Suprapubic skin (tissue), 4 donors: ENCODE results near the gene TUBG1. TPM values are rescaled to one million over a fixed set of nuclear protein-coding genes. Genes with fewer than 3 reads are reported as not detected.

Experiments
- DNase-seq, 2 donors: peaks; one replicate each; pipeline ENCODE4 v3.0.0-alpha.2; 2019; ENCODE audit warnings: low spot score in 2 of 2
- H3K27ac ChIP-seq: fragments of 200-600 bp; sonication (generic); one replicate; pipeline ENCODE4 v1.5.1; 2019
- H3K27me3 ChIP-seq: fragments of 200-600 bp; sonication (generic); one replicate; pipeline ENCODE4 v1.5.1; 2019
- H3K36me3 ChIP-seq: fragments of 200-600 bp; sonication (generic); one replicate; pipeline ENCODE4 v1.5.1; 2019
- H3K4me1 ChIP-seq: fragments of 200-600 bp; sonication (generic); one replicate; pipeline ENCODE4 v1.5.1; 2019
- H3K4me3 ChIP-seq: fragments of 200-600 bp; sonication (generic); one replicate; pipeline ENCODE4 v1.5.1; 2019; ENCODE audit warnings: mild to moderate bottlenecking
- H3K9me3 ChIP-seq: fragments of 200-600 bp; sonication (generic); one replicate; pipeline ENCODE4 v1.5.1; 2019
- CTCF ChIP-seq, 2 donors: fragments of 200-600 bp in 1 of 2; fragments of 450-650 bp in 1 of 2; sonication (generic) in 1 of 2; IDR thresholded peaks; one replicate each; pipeline ENCODE4 v1.5.1; 2016 to 2019; ENCODE audit warnings: antibody characterized with exemption in 2 of 2, mild to moderate bottlenecking in 1 of 2, moderate library complexity in 1 of 2
- EP300 ChIP-seq: sonication (generic); formaldehyde crosslinking; IDR thresholded peaks from one replicate; pipeline ENCODE4 v1.6.1; 2017; ENCODE audit warnings: antibody characterized with exemption
- POLR2A ChIP-seq, 2 donors: fragments of 450-650 bp; IDR thresholded peaks; one replicate each; pipeline ENCODE4 v1.6.1; 2017; ENCODE audit warnings: antibody characterized with exemption in 2 of 2, mild to moderate bottlenecking in 2 of 2, moderate library complexity in 2 of 2
- POLR2AphosphoS5 ChIP-seq, 3 donors: sonication (generic); formaldehyde crosslinking; IDR thresholded peaks; one replicate each; pipeline ENCODE4 v1.6.1; 2017; ENCODE audit warnings: antibody characterized with exemption in 3 of 3
- WGBS: methylation state at CpG from one replicate; pipeline ENCODE4 v1.1.5; 2018; 5-methylcytosine and 5-hydroxymethylcytosine counted together
- total RNA-seq, 4 donors: library from RNA; depleted of rRNA; stranded (reverse); fragments of >200 nt; gene quantifications; one replicate each; pipeline ENCODE4 v1.1.0, GENCODE V29; 2016

The TUBG1 gene
- total RNA-seq, result 10 to 100 TPM; 28.6 to 55.3 (median 54.2) TPM

GRCh38 chr17:42609182-42609813 is at the start of gene TUBG1, which contains the start of gene RETREG3:
TSS of gene TUBG1 (plus strand) at chr17:42609683. CDS start at chr17:42609738, 55 bp downstream.
TSS of gene RETREG3 (minus strand) at chr17:42609374. CDS start at chr17:42609324, 50 bp downstream.
- peaks cover 27% of the 10 kb centered on the region for H3K36me3 ChIP-seq
- H3K9me3 ChIP-seq, result no peaks in the 10 kb centered on the region
- peak within 1 kb of the TSS; percentile 95 for H3K4me3 ChIP-seq
- peaks cover 40% of the 10 kb centered on the region for H3K4me1 ChIP-seq
- 0% methylated on average over 12 of the region's 66 CpGs for WGBS
- TF ChIP-seq POLR2AphosphoS5 (IDR thresholded peaks at IDR 0.05) (peak; percentile 81 to 92 (median 86)), EP300 (no peak), CTCF (IDR thresholded peaks at IDR 0.05) (peak in 1 of 2 donors; percentile 50), POLR2A (IDR thresholded peaks at IDR 0.05) (peak in 1 of 2 donors; percentile 87)
- H3K27me3 ChIP-seq, result no peaks in the 10 kb centered on the region
- H3K27ac ChIP-seq, result peak within 1 kb of the TSS; percentile 95
- peak; percentile 97 to 98 for DNase-seq

GRCh38 chr17:42560246-42560645 is 49.2 kb upstream of the TUBG1 start:
- Histone ChIP-seq H3K9me3 (no peaks in the 10 kb centered on the region), H3K36me3 (peaks cover 11% of the 10 kb centered on the region), H3K4me1 (peaks cover 50% of the 10 kb centered on the region), H3K4me3 (no peak overlapping the region), H3K27me3 (no peaks in the 10 kb centered on the region), H3K27ac (peak overlapping the region; percentile 38)
- DNase-seq, result no peak
- 94% methylated on average over 3 of the region's 3 CpGs for WGBS
- TF ChIP-seq POLR2A (IDR thresholded peaks at IDR 0.05), result no peak
- no peak for TF ChIP-seq EP300
- TF ChIP-seq POLR2AphosphoS5 (IDR thresholded peaks at IDR 0.05), result no peak
- no peak for TF ChIP-seq CTCF (IDR thresholded peaks at IDR 0.05)

GRCh38 chr17:42561897-42562387 is 47.5 kb upstream of the TUBG1 start, which contains the start of gene COASY:
TSS of gene COASY (plus strand) at chr17:42562148. CDS start at chr17:42562623, 475 bp downstream.
- WGBS, result 0% methylated on average over 5 of the region's 26 CpGs
- peak; percentile 97 to 98 for DNase-seq

GRCh38 chr17:42562388-42563142 is 46.9 kb upstream of the TUBG1 start:
- peak overlapping the region; percentile 87 for H3K27ac ChIP-seq
- TF ChIP-seq POLR2A (IDR thresholded peaks at IDR 0.05), result no peak
- TF ChIP-seq CTCF (IDR thresholded peaks at IDR 0.05), result no peak
- no peak for TF ChIP-seq EP300
- TF ChIP-seq POLR2AphosphoS5 (IDR thresholded peaks at IDR 0.05), result no peak
- no peaks in the 10 kb centered on the region for H3K9me3 ChIP-seq
- H3K4me1 ChIP-seq, result peaks cover 60% of the 10 kb centered on the region
- DNase-seq, result peak in 1 of 2 donors; percentile 82
- peaks cover 20% of the 10 kb centered on the region for H3K36me3 ChIP-seq
- peak overlapping the region; percentile 90 for H3K4me3 ChIP-seq
- 8% methylated on average over 14 of the region's 48 CpGs for WGBS
- no peaks in the 10 kb centered on the region for H3K27me3 ChIP-seq

More at GRCh38 chr17:42561897-42562387, 47.5 kb upstream of the TUBG1 start, which contains the start of gene COASY:
- Histone ChIP-seq H3K27ac (peak within 1 kb of the TSS; percentile 87), H3K4me1 (peaks cover 56% of the 10 kb centered on the region), H3K36me3 (peaks cover 20% of the 10 kb centered on the region), H3K9me3 (no peaks in the 10 kb centered on the region), H3K27me3 (no peaks in the 10 kb centered on the region), H3K4me3 (peak within 1 kb of the TSS; percentile 90)
- no peak for TF ChIP-seq EP300
- TF ChIP-seq POLR2AphosphoS5 (IDR thresholded peaks at IDR 0.05), result peak; percentile 92 to 95 (median 92)
- no peak for TF ChIP-seq CTCF (IDR thresholded peaks at IDR 0.05)
- peak in 1 of 2 donors; percentile 23 for TF ChIP-seq POLR2A (IDR thresholded peaks at IDR 0.05)
